Central memory CD4-positive, alpha-beta T cell (primary cell): Measurements from ENCODE around the gene AGTR1.
"Not testable (repeated sequence)": the region's sequence is repeated elsewhere in the genome, so short reads cannot be mapped to it uniquely, and the experiment has no call there.

Source experiments
- DNase-seq: peaks from one replicate; pipeline ENCODE4 v3.0.0; 2022

Gene AGTR1

DNA sequence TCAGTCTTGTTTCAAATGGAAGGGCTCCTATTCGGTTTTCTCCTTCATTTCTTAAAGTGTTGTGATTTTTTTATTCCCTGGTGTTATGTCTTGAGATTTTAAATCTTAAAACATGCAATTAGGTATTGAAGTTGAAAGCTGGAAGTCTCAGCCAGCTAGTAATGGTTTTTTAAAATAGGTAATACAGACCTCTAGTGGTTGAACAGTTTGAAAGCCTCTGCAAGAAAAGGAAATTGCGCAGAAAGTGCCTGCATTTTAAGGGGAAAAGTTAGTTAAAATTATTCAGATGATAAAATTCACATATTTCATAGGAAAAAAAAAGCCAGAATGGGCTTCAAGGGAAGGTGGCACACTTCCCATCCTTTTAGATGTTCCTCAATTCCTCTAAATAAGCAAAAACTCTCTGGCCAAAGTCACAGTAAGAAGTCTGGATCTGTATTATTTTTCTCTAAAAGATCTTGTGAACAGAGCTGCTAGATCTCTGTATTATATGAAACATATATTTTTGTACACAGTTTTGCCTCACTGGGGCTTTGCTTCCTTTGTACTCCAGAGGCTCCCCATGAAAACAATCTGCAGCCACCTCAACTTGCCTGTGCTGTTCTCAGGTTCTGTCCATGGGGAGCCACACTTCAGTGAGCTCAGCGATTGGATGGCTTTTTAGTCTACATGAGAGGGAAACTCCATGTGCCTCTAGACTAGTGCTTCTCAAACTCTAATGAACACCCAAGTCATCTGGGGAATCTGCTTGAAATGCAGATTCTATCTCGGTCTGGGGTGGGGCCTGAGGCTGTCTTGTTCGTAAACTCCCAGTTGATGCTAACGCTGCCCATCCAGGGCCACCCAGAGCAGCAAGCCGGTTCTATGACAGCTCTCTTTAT, 21.5 kb downstream of the AGTR1 start:
- no peak for DNase-seq

DNA sequence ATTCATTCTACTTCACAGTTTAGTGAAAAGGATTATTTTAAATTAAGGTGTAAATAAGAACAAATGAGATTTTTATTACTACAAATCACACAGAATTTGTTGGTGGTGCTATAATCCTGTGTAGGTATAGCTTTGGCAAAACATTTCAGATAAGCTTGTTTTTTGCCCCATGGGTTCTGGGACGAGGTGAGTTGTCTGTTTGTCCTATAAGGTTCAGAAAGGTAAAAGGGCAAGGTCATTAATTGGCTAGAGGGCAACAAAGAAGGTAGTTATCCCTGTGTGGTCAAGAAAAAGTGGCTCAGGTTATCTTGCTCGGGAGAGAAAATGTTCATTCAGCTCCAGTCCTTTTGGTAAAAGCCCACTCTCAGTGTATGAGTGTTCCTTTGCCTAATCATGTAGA, 23.2 kb downstream of the AGTR1 start:
- no peak for DNase-seq

DNA sequence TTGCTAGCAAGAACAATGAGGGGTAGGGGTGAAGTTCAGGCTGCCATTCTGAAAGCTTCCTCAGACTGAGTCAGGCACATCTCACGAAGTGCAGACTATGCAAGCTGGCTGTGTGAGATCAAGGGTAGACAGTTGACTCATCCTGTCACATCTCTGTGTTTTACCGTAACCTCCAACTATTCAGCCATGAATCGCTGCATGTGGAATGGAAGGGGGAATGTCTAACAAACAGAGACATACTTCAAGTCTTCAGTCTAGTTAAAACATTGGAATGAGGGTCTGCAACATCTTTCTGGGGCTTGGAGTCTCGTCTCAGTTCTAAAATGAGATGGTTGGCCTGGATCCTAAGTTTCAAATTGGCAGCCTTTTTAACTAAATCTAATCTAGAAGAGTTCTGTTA, 25.9 kb downstream of the AGTR1 start:
- DNase-seq = no peak

DNA sequence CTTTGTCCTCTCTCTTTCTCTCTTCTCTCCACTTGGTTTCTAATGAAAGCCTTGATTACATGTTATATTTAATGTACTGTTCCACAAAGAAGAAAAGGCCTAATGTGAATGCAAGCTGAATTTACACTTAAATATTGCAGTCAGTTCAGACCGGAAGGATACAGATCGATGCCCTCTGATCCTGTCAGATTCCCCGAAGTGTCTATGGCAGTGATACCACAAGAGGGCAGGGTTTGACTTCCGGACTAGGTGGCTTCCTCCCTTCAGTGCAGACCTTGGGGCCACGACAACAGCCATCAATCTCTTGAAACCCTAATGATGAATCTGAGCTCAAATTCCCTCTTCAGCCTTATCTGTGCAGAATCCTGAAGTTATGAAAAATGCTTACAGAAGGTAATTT, 29.5 kb downstream of the AGTR1 start:
- no peak for DNase-seq

DNA sequence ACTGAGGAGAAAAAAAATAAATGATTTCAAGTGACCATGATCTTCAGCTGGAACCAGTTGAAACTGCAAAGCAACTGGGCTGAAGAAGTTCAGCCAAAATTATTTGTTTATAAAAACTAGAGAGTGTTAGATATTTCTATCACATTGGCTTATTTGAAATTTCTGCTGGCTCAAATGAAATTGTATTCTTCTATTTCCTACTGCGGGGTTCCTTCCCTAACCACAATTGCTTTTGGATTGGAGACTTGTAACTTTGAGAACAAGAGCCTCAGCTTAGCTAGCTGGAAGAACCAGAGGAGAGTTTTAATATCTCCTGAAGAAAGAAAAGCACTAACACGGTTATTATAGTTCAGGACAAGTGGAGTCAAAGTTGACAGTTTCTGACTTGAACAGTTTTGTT, 31.1 kb downstream of the AGTR1 start:
- DNase-seq = no peak

DNA sequence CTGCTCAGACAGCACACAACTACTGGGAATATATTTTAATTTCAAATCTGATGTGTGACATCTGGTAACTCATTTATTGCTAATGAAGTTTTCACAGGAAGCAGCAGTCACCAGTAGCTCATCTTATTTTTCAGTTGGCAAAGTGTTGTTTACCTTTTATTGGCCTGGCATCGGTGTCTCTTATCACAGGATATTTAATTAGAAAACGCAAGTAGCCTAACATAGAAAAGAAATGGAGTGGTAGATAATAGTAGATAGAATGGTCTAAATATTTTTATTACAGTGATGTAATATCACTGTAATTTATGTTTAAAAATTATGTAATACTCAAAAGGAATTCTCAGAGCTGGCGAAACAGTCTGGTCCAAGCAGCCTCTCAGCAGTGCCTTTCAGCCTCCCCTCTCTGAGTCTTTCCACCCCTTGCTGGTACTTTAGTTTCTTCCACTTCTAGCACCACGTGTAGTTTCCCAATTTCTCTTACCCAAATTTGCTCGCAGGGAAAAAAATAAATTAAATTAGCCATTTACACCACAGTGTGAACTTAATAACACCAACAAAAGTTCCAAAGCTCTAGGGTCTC, 31.9 kb downstream of the AGTR1 start:
- DNase-seq = no peak

DNA sequence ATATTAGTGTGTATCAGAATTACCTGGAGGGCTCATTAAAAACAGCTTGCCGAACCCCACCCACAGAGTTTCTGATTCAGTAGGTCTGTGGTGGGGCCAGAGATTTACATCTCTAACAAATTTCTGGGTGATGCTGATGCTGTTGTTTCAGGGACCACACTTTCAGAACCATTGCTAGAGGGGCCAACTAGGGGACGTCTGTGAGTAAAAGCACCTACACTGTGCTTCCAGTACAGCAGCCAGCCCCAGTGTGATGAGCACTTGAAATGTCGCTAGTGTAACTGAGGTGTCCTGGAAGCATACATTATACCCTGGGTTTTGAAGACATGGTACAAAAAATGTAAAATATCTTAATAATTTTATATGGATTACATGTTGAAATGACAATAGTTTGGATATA, 33.0 kb downstream of the AGTR1 start:
- DNase-seq = no peak

DNA sequence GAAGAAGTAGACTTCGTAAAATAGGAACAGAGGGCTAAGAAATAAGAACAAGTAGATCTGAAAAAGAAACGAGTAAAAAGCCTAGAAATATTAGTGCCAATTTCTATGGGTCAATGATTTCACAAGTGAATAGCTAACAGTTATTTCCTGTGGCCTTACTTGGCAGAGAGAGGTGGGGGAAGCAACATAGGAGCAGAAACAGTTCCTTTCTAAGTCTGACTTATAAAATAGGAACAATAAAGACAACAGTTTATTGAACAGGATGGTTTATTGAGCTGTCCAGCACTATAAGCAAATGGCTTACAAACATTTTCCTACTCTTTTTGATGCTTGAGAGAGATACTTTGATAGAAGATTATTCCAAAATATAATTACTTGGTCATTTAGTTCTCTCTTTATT, 37.9 kb downstream of the AGTR1 start:
- DNase-seq = no peak

DNA sequence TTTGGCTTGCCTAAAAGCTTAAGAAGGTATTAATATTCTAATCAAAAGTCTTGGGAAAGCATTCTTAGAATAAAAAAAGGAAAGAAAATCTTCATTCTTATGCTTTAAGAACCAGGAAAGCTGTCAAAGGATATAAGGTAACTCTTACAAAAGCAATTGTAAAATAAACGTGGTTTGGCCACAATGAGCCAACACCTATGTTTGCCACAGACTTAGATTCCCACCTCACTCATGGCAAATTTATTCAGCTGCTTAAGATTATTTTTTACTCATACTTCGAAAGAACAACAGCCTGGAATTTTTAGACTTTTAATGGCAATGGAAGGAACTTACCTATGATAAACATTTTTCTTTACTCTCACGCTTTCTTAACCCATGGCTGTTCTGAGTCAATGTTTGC, 38.4 kb downstream of the AGTR1 start:
- DNase-seq = no peak

DNA sequence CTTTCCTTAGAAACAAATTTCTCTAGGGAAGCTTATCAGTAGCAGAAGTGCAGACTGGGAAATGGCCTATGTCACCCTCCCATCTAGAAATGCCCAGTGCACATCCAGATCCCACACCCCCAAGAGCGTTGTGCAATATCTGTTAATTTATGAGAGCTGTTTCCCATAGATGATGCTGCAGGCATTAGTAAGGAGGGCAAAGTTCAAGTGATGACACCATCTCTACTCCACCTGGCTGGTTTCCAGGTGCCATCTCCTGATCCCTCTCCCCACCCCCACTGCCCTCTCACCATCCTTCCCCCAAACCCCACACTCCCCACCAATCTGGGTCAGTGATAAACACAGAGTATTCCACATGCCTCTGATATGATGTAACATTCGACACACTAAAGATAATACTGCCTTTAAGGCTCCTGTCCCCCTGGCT, 39.4 kb downstream of the AGTR1 start:
- no peak for DNase-seq

DNA sequence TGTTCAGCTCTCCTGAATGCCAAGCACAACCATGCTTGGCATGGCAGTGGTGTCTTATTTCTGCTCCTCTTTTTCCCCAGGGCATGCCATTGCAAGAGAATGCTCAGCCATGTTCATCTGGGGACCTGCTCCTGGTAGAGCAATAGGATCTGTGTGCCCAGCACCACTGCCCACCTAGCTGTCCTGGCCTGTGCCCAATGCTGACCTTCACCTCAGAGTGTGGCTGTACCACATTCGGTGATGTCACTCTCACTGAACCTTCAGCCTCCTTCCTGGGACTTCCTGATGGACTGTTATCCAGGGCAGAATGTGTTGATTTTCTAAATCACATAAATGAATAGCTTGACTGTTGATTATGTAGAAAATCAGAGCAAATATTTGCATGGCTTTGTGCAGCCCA, 42.0 kb downstream of the AGTR1 start:
- no peak for DNase-seq

DNA sequence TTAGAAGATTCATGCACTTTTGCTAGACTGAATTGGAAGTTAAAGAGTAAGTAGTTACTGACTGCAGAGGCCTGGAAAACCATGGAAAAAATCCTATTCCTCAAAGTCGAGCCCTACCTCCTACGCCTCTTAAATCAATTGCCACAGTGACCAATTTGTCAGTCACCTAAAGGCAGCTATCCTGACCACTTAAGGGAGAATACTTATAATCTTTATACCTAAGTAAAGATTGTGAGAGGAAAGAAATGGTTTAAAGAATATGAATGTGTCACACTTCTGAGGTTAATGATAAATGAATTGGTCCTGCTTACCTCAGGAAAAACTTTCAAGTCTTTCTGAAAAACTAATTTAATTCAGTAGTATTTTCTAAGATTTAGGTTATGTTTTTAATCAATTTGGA, 42.6 kb downstream of the AGTR1 start:
- no peak for DNase-seq

DNA sequence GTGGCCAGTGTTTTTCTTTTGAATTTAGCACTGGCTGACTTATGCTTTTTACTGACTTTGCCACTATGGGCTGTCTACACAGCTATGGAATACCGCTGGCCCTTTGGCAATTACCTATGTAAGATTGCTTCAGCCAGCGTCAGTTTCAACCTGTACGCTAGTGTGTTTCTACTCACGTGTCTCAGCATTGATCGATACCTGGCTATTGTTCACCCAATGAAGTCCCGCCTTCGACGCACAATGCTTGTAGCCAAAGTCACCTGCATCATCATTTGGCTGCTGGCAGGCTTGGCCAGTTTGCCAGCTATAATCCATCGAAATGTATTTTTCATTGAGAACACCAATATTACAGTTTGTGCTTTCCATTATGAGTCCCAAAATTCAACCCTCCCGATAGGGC, 43.5 kb downstream of the AGTR1 start:
- DNase-seq = no peak

DNA sequence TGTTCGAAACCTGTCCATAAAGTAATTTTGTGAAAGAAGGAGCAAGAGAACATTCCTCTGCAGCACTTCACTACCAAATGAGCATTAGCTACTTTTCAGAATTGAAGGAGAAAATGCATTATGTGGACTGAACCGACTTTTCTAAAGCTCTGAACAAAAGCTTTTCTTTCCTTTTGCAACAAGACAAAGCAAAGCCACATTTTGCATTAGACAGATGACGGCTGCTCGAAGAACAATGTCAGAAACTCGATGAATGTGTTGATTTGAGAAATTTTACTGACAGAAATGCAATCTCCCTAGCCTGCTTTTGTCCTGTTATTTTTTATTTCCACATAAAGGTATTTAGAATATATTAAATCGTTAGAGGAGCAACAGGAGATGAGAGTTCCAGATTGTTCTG, 44.4 kb downstream of the AGTR1 start:
- DNase-seq = no peak

DNA sequence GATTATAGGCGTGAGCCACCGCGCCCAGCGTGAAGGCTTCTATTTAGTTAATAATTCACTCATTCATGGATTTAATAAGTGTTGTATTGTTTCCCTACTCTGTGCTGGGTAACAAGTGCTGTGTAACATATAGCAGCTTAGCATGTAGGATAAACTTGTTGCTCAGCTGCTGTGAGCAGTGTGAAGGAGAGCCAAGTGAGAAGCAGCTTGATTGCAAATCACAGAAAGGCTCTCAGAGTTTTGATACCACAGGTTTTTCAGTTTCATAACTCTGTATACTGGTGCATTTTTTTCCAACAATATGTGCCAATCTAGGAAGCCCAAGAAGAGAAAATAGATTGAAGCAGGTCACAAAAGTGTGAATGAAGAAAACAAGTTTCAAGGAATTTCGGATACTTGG, 48.4 kb downstream of the AGTR1 start:
- no peak for DNase-seq

DNA sequence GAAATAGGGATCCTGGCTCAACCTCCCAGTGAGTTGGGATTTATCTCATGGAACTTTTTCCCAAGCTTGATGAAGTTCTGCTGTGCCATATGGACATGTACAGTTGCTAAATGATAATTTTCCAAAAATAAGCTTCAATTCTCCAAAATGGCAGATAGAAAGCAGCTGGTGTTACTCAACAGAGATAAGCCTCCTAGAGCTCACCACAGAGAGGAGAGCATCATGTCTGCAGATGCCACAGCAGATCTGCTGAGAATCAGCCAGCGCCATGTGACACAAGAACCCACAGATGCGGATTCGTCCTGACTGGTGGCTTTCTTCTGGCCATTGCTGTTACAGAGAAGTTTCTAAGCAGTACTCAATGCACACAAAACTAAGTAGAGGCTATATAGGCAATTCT, 50.6 kb downstream of the AGTR1 start:
- DNase-seq = no peak

DNA sequence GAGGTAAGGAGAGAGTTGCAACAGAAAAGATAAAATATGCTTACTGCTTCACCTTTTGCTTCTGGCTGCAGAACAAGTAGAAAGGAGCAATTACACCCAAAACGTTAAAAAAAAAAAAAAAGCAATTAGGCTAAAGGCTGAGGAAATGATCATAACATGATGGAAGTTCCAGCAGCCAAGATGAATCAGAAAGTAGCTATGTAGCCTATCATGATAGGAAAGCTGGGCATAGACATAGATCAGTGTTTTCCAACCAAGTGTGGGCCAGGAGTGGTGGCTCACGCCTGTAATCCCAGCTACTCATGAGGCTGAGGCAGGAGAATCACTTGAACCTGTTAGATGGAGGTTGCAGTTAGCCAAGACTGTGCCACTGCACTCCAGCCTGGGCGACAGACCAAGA, 52.6 kb downstream of the AGTR1 start:
- no peak for DNase-seq

DNA sequence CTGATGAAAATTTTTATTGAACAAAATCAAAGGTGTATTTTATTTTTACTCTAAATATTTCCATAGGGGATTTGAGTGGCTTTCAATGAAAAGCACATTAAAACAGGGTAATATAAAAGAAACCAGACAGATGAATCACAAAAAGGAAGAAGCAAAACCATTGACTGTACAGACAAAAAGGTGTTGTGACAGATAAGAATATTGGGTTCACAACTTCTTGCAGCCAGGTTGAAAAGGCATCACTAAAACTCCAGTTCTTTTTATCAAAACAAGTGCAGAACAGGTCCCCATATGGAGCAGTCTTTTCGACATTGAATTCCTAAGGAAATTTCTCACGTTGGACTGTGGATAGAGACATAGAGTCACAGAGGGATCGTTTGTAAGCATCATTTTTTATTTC, 53.8 kb downstream of the AGTR1 start:
- DNase-seq = no peak

DNA sequence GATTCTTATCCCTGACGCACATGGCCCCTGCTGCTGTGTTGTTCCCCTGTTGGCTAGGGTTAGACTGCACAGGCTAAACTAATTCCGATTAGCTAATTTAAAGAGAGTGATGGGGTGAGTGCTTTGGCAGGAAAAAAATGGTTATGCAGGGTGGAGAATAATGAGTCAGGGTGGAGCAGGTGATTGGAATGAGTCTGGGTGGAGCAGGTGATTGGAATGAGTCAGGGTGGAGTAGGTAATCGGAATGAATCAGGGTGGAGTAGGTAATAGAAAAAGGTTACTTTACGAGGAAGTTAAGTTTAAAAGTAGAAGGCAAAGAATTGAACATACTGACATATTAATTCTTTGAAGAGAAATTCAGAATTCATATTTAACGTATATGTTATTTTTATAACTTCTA, 55.7 kb downstream of the AGTR1 start:
- DNase-seq = not testable (repeated sequence)

DNA sequence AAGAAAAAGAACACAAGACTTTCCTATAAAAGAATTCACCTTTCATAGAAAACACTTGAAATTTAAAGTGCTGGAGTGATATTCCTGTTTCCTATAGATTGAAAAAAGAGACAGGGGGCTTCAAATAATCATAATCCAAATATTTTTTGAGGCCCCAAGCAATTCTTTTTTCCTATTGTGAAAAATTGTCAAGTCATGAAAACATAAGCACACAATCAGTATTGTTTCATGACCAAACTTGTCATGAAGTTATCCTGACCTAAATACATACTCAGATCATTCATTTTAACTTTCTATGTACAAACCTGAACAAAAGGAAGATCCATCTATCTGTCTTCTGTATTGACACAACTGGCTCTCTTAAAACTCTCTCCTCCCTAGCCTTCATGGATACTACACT, 57.9 kb downstream of the AGTR1 start:
- DNase-seq = no peak

DNA sequence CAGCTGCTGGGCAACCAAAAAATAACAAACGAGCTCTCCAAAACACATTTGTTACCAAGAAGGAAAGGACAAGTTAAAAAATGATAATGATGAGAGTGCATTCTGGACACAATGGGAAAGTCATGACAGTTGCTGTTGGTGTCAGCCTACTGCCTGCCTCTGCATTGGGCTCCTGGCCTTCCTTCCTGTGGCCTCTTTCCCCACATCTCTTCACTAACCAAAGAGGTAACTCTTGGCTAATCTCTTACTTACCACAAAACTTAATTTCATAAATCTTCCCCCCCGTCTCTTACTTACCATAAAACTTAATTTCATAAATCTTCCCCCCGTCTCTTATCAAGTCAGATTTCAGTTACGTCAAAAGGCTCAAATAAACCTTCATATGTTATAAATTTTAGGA, 58.6 kb downstream of the AGTR1 start:
- no peak for DNase-seq

DNA sequence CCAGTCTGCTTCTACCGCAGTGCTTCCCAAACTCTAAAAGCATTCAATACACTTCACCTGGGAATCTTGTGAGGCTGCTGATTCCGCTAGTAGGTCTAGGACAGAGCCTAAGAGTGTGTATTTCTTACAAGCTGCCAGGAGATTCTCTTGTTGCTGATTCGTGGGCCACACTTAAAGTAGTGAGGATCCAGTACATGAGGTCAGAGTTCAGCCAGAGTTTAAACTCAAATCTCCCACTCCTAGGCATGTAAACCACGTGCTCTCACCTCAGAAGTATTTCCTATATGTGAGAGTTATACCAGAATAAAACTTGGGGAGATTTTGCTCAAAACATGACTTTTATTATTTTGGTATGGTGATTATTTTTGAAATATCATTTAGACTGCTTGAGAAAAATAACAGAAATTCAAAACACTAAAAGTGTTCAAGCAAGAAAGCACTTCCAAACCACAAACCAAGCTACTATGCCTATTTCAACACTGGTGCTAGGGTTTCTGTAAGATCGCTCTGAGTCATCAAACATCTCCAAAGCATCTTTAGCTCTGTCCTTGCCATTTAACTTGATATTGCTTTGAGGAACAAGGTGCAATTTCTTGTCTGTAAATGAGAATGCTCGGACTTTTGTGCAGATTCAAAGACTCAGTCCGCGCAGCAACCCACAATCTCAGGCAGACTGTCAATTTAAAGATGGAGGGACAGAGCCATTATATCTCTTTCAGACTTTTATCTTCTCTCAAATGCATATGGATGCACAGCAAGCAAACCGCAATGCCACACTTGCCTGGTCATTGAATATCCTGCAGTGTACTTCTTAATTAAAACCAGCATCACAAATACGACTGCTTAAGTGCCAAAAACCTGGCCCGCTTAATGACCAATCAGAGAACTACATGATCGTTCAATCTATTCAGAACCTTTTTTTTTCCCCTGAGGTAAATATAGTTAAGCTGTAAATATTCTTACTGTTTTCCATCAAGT, 59.8 kb downstream of the AGTR1 start:
- DNase-seq = no peak

DNA sequence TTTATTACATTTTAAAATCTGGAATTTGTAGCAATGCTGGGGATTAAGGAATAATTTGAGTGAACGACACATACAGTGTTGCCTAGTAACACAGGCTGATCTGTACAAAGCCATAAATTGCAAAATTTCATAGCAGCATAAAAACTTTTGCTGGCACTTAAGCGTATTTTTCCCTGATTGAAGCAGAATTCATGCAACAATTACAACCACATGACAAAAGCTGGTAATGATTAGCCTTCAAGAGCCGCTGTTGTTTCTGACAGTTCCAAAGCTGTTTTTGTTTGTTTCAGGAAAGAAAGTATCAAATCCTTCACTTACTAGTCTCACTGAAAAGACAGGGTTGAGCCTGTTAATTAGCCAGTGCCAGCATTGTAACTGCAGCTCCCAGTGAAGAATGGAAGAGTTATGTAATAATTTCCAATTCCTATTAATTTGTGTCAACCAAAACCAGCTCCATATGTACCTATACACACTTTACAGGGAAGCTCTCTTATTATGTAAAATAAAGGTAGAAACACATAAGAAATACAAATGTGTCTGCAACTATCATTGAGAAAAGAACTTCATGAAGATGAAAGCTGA, 60.7 kb downstream of the AGTR1 start:
- DNase-seq = no peak
